ENCODE results near the gene PRMT9.
A peak's percentile ranks its signal among the peaks of the same experiment; 100 is the strongest.

Gene PRMT9

DNA sequence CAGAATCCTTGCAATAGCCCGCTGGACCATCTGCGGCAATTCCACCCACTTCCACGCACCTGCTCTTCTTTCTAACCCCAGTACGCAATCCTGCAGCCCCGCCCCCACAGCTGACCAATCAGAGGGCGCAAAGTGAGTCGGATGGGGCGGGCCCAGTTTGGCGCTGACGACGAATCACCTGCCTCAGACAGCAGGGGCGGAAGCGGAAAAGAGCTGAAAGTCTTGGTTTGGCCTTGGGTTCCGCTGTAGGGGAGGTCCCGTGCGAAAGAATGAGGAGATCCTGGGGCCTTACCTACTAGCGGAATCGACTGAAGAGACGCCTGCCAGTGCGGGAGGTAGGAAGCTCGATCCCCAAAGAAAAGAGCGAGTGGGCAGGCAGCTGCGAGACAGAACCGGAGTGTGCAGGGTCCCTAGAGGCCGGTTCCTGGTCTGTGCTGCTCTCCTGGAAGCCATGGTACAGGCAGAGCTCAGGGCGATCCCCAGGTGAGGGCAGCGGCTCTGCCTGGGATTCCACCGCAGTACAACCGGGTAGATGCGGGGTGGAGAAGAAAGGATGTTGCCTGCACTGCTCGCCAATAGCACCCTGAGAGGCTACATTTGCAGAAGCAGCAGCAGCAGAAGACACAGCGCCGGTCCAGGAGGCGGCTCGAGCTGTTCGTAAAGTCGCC is 66.7 kb downstream of the PRMT9 start, which contains the start of gene TMEM184C:
TMEM184C (plus strand) TSS at position 225 of the 668 bp plus-strand sequence. CDS start 560 bp downstream, outside the sequence.
- H3K4me3 Mint-ChIP-seq, result peak within 1 kb of the TSS; percentile 95
- peak within 1 kb of the TSS; percentile 90 for H3K27ac Mint-ChIP-seq
- H3K4me1 Mint-ChIP-seq (ENCODE audit: low read depth), result peaks cover 32% of the 10 kb centered on the region
- peaks cover 3% of the 10 kb centered on the region for H3K27me3 Mint-ChIP-seq
- H3K36me3 Mint-ChIP-seq, result peaks cover 7% of the 10 kb centered on the region
- H3K9me3 Mint-ChIP-seq (ENCODE audit: low read depth), result no peaks in the 10 kb centered on the region

DNA sequence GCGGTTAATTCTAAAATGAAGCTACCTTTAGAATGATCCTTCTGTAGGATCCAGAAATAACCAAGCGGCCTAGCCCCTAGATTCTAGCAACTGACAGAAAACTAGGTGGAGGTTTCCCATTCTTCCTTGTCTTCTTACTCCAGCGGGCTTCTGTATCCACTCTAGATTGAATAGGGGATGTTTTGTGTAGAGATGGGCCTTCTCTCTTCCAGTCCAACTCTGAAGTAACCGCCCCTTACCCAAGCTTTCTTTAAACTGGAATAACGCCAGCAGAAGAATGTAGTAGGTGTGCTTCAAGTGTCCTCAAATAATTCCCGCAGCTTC is 67.2 kb downstream of the PRMT9 start:
- H3K27ac Mint-ChIP-seq, result peak overlapping the region; percentile 90
- peaks cover 3% of the 10 kb centered on the region for H3K27me3 Mint-ChIP-seq
- H3K4me1 Mint-ChIP-seq (ENCODE audit: low read depth), result peaks cover 30% of the 10 kb centered on the region
- H3K36me3 Mint-ChIP-seq, result peaks cover 7% of the 10 kb centered on the region
- peak overlapping the region; percentile 95 for H3K4me3 Mint-ChIP-seq
- H3K9me3 Mint-ChIP-seq (ENCODE audit: low read depth), result no peaks in the 10 kb centered on the region

GRCh38 chr4:147610686-147611085 is 73.3 kb downstream of the PRMT9 start:
- H3K36me3 Mint-ChIP-seq, result peaks cover 4% of the 10 kb centered on the region
- H3K27ac Mint-ChIP-seq, result no peak overlapping the region
- H3K4me3 Mint-ChIP-seq, result no peak overlapping the region
- no peaks in the 10 kb centered on the region for H3K4me1 Mint-ChIP-seq (ENCODE audit: low read depth)
- H3K27me3 Mint-ChIP-seq, result peaks cover 7% of the 10 kb centered on the region
- H3K9me3 Mint-ChIP-seq (ENCODE audit: low read depth), result no peaks in the 10 kb centered on the region

DNA sequence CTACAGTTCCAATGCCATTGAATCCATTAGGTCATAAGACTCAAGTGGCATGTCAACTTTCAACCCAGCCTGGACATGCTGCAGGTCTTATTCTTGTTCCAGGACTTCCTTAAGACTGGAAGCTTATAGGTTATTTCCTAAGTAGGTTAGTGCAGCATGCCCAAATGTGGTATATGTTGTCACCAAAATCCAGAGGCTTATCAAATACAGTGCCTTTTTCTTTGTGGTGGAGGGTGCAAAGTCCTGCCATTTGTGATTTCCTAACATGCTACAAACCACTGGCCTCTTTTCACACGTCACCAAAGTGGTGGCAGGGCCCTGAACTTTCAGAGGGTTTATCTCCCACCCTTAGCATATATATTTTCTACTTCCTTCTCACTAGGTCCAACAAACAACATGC is 76.5 kb downstream of the PRMT9 start:
- Mint-ChIP-seq H3K27ac (no peak overlapping the region), H3K27me3 (peaks cover 4% of the 10 kb centered on the region), H3K9me3 (ENCODE audit: low read depth) (no peaks in the 10 kb centered on the region), H3K4me1 (ENCODE audit: low read depth) (no peaks in the 10 kb centered on the region), H3K36me3 (peaks cover 4% of the 10 kb centered on the region), H3K4me3 (no peak overlapping the region)

DNA sequence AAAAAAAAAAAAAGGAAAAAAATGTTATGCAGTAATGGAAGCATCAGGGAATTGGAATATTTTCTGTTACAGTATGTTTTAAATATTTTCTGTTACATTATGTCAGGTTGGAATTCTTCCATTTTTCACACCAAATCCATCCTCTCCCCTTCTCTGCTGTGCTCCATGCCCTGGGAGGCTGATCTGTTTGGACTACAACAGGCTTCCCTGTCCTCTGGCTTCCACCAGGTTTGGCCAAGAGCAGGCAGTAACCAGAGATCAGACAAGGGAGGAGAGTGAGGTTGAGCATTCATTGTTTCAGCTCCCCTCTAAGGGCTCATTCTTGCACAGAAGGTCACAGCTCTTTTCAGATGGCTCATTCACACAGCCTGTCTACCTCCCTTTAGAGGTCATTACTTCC is 78.5 kb downstream of the PRMT9 start:
- Mint-ChIP-seq H3K4me3 (no peak overlapping the region), H3K27me3 (peaks cover 4% of the 10 kb centered on the region), H3K27ac (no peak overlapping the region), H3K36me3 (peaks cover 4% of the 10 kb centered on the region), H3K4me1 (ENCODE audit: low read depth) (no peaks in the 10 kb centered on the region), H3K9me3 (ENCODE audit: low read depth) (no peaks in the 10 kb centered on the region)

DNA sequence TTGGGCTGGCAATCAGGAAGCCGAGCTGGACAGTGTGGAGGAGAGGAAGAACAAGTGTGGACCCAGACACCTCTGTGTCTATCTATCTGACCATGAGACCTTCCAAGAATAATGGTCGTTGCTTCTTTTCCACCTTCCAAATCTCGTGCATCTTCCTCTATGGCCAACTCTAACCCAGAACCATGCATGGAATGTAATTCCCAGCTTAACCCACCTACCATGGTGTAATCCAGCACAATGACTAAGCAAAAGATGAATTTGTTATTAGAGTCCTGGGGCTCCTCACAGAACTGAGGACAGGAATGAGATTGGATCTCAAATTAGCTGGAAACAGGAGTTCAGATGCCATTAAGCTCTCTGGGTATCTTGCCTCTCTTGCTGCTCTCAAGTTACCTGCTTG is 84.2 kb downstream of the PRMT9 start:
- H3K4me3 Mint-ChIP-seq, result no peak overlapping the region

GRCh38 chr4:147599206-147599605 is 84.8 kb downstream of the PRMT9 start:
- H3K4me1 Mint-ChIP-seq (ENCODE audit: low read depth), result no peaks in the 10 kb centered on the region
- H3K36me3 Mint-ChIP-seq, result no peaks in the 10 kb centered on the region
- H3K9me3 Mint-ChIP-seq (ENCODE audit: low read depth), result no peaks in the 10 kb centered on the region
- no peaks in the 10 kb centered on the region for H3K27me3 Mint-ChIP-seq
- no peak overlapping the region for H3K27ac Mint-ChIP-seq
- no peak overlapping the region for H3K4me3 Mint-ChIP-seq

More for the DNA sequence above, 84.2 kb downstream of the PRMT9 start:
- Mint-ChIP-seq H3K27ac (no peak overlapping the region), H3K9me3 (ENCODE audit: low read depth) (no peaks in the 10 kb centered on the region), H3K36me3 (no peaks in the 10 kb centered on the region), H3K4me1 (ENCODE audit: low read depth) (no peaks in the 10 kb centered on the region), H3K27me3 (no peaks in the 10 kb centered on the region)

GRCh38 chr4:147597561-147597960 is 86.4 kb downstream of the PRMT9 start:
- Mint-ChIP-seq H3K4me3 (no peak overlapping the region), H3K36me3 (no peaks in the 10 kb centered on the region), H3K27ac (no peak overlapping the region), H3K4me1 (ENCODE audit: low read depth) (no peaks in the 10 kb centered on the region), H3K9me3 (ENCODE audit: low read depth) (no peaks in the 10 kb centered on the region), H3K27me3 (no peaks in the 10 kb centered on the region)

GRCh38 chr4:147596981-147597380 is 87.0 kb downstream of the PRMT9 start:
- Mint-ChIP-seq H3K27ac (no peak overlapping the region), H3K36me3 (no peaks in the 10 kb centered on the region), H3K9me3 (ENCODE audit: low read depth) (no peaks in the 10 kb centered on the region)

GRCh38 chr4:147596377-147596776 is 87.6 kb downstream of the PRMT9 start:
- H3K4me3 Mint-ChIP-seq, result no peak overlapping the region
- H3K9me3 Mint-ChIP-seq (ENCODE audit: low read depth), result no peaks in the 10 kb centered on the region
- H3K27me3 Mint-ChIP-seq, result no peaks in the 10 kb centered on the region
- no peaks in the 10 kb centered on the region for H3K4me1 Mint-ChIP-seq (ENCODE audit: low read depth)
- H3K36me3 Mint-ChIP-seq, result no peaks in the 10 kb centered on the region
- no peak overlapping the region for H3K27ac Mint-ChIP-seq

More at GRCh38 chr4:147596981-147597380, 87.0 kb downstream of the PRMT9 start:
- Mint-ChIP-seq H3K4me1 (ENCODE audit: low read depth) (no peaks in the 10 kb centered on the region), H3K4me3 (no peak overlapping the region), H3K27me3 (no peaks in the 10 kb centered on the region)

DNA sequence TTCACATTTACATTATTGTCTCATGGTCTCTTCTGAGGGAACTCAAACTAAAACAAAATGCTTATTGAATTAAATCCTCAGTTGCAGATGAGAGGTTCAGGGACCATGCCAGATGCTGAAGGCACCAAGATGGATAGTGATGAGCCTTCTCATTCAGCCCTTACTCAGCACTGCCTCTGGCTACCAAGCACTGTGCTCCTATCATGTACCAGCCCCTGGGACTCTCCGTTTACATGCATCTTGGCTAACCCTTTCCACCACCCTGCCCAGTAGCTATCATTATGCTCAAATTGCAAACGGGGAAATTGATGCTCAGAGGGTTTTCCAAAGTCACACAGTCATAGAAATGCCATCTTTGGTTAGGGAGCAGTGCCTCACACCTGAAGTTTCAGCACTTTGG is 89.4 kb downstream of the PRMT9 start:
- H3K4me1 Mint-ChIP-seq (ENCODE audit: low read depth), result peaks cover 2% of the 10 kb centered on the region
- H3K4me3 Mint-ChIP-seq, result no peak overlapping the region
- H3K27me3 Mint-ChIP-seq, result no peaks in the 10 kb centered on the region
- no peak overlapping the region for H3K27ac Mint-ChIP-seq
- H3K9me3 Mint-ChIP-seq (ENCODE audit: low read depth), result no peaks in the 10 kb centered on the region
- no peaks in the 10 kb centered on the region for H3K36me3 Mint-ChIP-seq

- H3K4me1 Mint-ChIP-seq (ENCODE audit: low read depth), result peaks cover 2% of the 10 kb centered on the region
- H3K36me3 Mint-ChIP-seq, result no peaks in the 10 kb centered on the region
- H3K4me3 Mint-ChIP-seq, result no peak overlapping the region
- no peaks in the 10 kb centered on the region for H3K9me3 Mint-ChIP-seq (ENCODE audit: low read depth)
- H3K27ac Mint-ChIP-seq, result no peak overlapping the region
- no peaks in the 10 kb centered on the region for H3K27me3 Mint-ChIP-seq
Measured at GRCh38 chr4:147594107-147594506, 89.9 kb downstream of the PRMT9 start.

DNA sequence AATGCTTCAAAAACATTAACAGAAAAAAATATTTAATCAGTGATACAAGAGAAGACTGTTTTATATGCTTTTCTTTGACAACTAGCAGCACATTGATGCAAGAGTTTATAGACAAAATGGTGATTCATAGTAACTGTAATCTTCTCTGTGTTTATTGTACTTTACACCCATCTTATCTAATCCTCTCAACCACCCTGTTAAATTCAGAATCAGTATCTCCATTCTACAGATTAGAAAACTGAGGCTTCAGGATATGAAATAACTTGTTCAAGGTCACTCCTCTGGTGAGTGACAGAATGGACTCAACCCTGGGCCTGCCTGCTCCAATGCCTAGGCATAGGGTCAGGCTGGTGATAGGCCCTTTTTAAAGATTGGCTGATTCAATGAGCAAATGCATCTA is 92.9 kb downstream of the PRMT9 start:
- peaks cover 2% of the 10 kb centered on the region for H3K27me3 Mint-ChIP-seq
- no peak overlapping the region for H3K27ac Mint-ChIP-seq
- peaks cover 2% of the 10 kb centered on the region for H3K4me1 Mint-ChIP-seq (ENCODE audit: low read depth)
- no peak overlapping the region for H3K4me3 Mint-ChIP-seq
- H3K9me3 Mint-ChIP-seq (ENCODE audit: low read depth), result no peaks in the 10 kb centered on the region
- H3K36me3 Mint-ChIP-seq, result no peaks in the 10 kb centered on the region

- Mint-ChIP-seq H3K36me3 (peaks cover 2% of the 10 kb centered on the region), H3K27ac (no peak overlapping the region), H3K4me3 (no peak overlapping the region), H3K27me3 (peaks cover 2% of the 10 kb centered on the region), H3K4me1 (ENCODE audit: low read depth) (peaks cover 2% of the 10 kb centered on the region), H3K9me3 (ENCODE audit: low read depth) (peaks cover 3% of the 10 kb centered on the region)
Measured at GRCh38 chr4:147590249-147590920, 93.6 kb downstream of the PRMT9 start.

DNA sequence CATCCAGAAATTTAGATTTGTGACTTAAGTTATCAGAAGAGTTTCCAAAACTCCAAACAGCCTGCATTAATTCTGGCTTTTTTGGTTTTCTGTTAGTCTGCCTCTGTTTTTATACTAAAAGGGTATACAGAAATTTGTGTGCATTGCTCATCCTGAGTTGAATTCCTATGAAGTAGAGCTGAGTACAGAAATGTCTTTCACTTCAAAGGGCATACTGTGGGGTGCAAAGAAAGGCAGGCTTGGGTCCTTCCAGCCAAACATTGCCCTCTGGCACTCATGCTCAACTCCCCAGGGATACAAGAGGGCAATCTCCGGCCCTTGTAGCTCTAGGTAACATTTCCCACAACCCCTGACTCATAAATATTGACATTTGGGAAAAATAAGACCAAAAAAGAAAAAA is 94.4 kb downstream of the PRMT9 start:
- Mint-ChIP-seq H3K4me3 (no peak overlapping the region), H3K27ac (no peak overlapping the region), H3K36me3 (peaks cover 6% of the 10 kb centered on the region), H3K4me1 (ENCODE audit: low read depth) (peaks cover 2% of the 10 kb centered on the region), H3K9me3 (ENCODE audit: low read depth) (peaks cover 5% of the 10 kb centered on the region), H3K27me3 (peaks cover 3% of the 10 kb centered on the region)

Data from activated naive CD8-positive, alpha-beta T cell (primary cell).